ENCODE results near the gene GCKR. TPM values are rescaled to one million over a fixed set of nuclear protein-coding genes. Genes with fewer than 3 reads are reported as not detected.

GCKR gene
- total RNA-seq, 4 donors from 2014 or later: 0.61 to 0.69 TPM; not detected in 2

DNA sequence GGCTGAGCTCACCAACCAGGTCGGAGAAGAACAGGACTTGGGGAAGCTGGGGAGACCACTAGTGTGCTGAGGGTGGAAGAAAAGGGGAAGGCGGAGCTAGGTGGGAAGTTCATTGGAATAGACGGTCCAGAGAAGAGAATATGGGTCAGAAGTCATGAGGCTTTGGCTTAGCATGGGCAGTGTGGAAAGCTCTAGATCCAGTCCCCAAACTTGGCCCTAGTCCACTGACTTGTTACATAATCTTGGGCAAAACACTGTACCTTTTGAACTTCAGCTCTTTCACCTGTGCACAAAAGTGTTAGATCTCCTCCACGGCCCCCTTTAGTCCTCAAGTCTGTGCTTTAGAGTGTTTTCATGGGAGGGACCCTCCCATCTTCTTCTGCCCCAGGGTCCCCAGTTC is 10.7 kb downstream of the GCKR start:
- H3K36me3 ChIP-seq: no peaks in the 10 kb centered on the region
- H3K27ac ChIP-seq: no peak overlapping the region
- H3K4me3 ChIP-seq: no peak overlapping the region
- no peak for TF ChIP-seq POLR2A (IDR thresholded peaks at IDR 0.05)
- TF ChIP-seq, protein P1, sequence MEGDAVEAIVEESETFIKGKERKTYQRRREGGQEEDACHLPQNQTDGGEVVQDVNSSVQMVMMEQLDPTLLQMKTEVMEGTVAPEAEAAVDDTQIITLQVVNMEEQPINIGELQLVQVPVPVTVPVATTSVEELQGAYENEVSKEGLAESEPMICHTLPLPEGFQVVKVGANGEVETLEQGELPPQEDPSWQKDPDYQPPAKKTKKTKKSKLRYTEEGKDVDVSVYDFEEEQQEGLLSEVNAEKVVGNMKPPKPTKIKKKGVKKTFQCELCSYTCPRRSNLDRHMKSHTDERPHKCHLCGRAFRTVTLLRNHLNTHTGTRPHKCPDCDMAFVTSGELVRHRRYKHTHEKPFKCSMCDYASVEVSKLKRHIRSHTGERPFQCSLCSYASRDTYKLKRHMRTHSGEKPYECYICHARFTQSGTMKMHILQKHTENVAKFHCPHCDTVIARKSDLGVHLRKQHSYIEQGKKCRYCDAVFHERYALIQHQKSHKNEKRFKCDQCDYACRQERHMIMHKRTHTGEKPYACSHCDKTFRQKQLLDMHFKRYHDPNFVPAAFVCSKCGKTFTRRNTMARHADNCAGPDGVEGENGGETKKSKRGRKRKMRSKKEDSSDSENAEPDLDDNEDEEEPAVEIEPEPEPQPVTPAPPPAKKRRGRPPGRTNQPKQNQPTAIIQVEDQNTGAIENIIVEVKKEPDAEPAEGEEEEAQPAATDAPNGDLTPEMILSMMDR (IDR thresholded peaks at IDR 0.05): no peak
- no peaks in the 10 kb centered on the region for H3K27me3 ChIP-seq
- H3K4me1 ChIP-seq: no peaks in the 10 kb centered on the region
- intact Hi-C loops (cut with DNase I; ENCODE audit: low total_unique reads): no loop called here
- DNase-seq: no peak
- H3K9me3 ChIP-seq: no peaks in the 10 kb centered on the region

DNA sequence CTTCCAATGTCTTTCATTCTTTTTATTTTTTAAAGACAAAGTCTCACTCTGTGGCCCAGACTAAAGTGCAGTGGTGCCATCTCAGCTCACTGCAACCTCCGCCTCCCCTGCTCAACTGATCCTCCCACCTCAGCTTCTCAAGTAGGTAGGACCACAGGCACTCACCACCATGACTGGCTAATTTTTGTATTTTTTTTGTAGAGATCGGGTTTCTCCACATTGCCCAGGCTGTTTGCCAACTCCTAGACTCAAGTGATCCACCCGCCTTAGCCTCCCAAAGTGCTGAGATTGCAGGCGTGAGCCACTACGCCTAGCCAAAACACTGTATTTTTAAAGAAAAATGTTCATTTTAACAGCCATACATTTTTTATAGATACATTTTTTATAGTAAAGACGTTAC is 12.7 kb downstream of the GCKR start:
- TF ChIP-seq, protein P1 (IDR thresholded peaks at IDR 0.05): no peak
- TF ChIP-seq POLR2A (IDR thresholded peaks at IDR 0.05): no peak
- no peak overlapping the region for H3K27ac ChIP-seq
- no peak for DNase-seq
- H3K4me3 ChIP-seq: no peak overlapping the region
- intact Hi-C loops (cut with DNase I; ENCODE audit: low total_unique reads): no loop called here
- H3K9me3 ChIP-seq: no peaks in the 10 kb centered on the region
- H3K4me1 ChIP-seq: no peaks in the 10 kb centered on the region
- H3K36me3 ChIP-seq: no peaks in the 10 kb centered on the region
- no peaks in the 10 kb centered on the region for H3K27me3 ChIP-seq

DNA sequence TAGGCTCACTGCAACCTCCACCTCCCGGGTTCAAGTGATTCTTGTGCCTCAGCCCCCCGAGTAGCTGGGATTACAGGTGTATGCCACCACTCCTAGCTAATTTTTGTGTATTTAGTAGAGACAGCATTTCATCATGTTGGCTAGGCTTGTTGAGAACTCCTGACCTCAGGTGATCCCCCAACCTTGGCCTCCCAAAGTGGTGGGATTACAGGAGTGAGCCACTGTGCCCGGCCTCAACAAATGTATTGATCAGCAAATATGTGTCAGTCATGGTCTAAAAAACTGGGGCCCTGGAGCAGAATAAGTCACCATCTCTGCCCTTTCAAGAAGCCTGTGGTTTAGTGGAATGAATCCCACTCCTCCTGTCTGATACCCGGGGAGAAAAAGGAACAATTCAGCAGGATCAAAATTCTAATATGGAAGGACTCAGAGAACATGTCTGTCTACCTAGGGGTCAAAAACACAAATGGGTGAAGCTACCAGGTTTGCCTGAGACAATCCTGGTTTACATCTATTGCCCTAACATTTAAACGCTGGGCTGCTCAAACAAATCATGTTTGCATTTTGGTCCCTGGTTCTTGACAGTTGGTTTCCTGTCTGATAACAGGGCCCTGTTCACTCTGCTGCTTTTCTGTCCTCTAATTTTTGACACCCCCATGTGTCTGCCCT is 21.6 kb downstream of the GCKR start:
- TF ChIP-seq, protein P1 (IDR thresholded peaks at IDR 0.05): no peak
- no peak for TF ChIP-seq POLR2A (IDR thresholded peaks at IDR 0.05)
- H3K9me3 ChIP-seq: no peaks in the 10 kb centered on the region
- intact Hi-C loops (cut with DNase I; ENCODE audit: low total_unique reads): no loop called here
- H3K4me3 ChIP-seq: no peak overlapping the region
- H3K36me3 ChIP-seq: no peaks in the 10 kb centered on the region
- no peaks in the 10 kb centered on the region for H3K4me1 ChIP-seq
- H3K27me3 ChIP-seq: no peaks in the 10 kb centered on the region
- no peak overlapping the region for H3K27ac ChIP-seq
- no peak for DNase-seq

DNA sequence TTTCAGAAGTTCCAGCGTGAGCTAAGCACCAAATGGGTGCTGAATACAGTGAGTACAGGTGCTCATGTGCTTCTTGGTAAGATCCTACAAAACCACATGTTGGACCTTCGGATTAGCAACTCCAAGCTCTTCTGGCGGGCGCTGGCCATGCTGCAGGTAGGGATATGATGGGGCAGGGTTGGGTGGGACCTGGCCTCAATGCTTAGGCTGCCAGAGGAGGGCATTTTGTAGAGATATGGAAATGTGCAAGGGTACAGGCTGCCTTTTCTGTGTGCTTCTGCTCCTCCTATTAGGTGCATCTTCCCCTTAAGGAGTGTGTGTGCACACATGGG is 22.1 kb downstream of the GCKR start:
- H3K4me3 ChIP-seq: no peak overlapping the region
- H3K9me3 ChIP-seq: no peaks in the 10 kb centered on the region
- TF ChIP-seq, protein P1 (IDR thresholded peaks at IDR 0.05): no peak
- TF ChIP-seq POLR2A (IDR thresholded peaks at IDR 0.05): no peak
- H3K27ac ChIP-seq: no peak overlapping the region
- DNase-seq: no peak
- intact Hi-C loops (cut with DNase I; ENCODE audit: low total_unique reads): no loop called here
- no peaks in the 10 kb centered on the region for H3K27me3 ChIP-seq
- no peaks in the 10 kb centered on the region for H3K36me3 ChIP-seq
- no peaks in the 10 kb centered on the region for H3K4me1 ChIP-seq

DNA sequence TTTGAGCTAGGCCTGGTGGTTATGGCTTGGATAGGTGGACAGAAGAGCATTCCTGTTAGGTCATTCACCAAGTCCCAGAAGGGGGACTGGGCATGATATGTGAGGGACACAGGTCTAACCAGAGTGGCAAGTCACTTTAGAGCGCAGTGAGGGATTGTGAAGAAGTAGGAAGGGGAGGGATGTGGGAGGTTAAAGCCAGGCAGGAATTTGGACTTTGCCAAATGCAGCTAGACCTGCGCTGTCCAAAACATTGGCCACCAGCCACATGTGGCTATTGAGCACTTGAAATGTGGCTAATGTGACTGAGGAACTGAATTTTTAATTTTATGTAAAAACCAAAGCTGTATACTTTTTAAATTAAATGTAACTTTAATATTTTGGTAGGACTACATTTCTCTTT is 23.7 kb downstream of the GCKR start:
- Histone ChIP-seq H3K27me3 (no peaks in the 10 kb centered on the region), H3K36me3 (no peaks in the 10 kb centered on the region), H3K4me3 (no peak overlapping the region), H3K27ac (no peak overlapping the region), H3K9me3 (no peaks in the 10 kb centered on the region), H3K4me1 (no peaks in the 10 kb centered on the region)
- DNase-seq: no peak
- TF ChIP-seq, protein P1 (IDR thresholded peaks at IDR 0.05): no peak
- TF ChIP-seq POLR2A (IDR thresholded peaks at IDR 0.05): no peak
- intact Hi-C loops (cut with DNase I; ENCODE audit: low total_unique reads): no loop called here

All from uterus (tissue), 4 donors.